ENCODE measurements around the gene SLC25A12. TPM values are rescaled to one million over a fixed set of nuclear protein-coding genes. Genes with fewer than 3 reads are reported as not detected.

Gene SLC25A12
- total and polyA plus RNA-seq, 9 donors, result 15.6 to 34.1 (median 21.6) TPM

DNA sequence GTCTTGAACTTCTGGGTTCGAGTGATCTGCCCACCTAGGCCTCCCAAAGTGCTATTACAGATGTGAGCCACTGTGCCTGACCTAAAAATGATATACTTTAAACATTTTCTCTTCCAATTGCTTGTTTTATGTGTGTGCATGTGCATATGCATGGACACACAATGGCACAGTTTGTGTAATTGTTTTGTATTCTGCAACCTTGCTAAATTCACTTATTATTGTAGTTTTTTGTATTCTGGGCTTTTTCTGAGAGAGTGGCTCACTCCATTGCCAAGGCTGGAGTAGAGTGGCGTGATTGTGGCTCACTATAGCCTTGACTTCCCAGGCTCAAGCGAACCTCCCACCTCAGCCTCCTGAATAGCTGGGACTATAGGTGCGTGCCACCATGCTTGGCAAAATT is 36.3 kb upstream of the SLC25A12 start:
- no peak for TF ChIP-seq POLR2A (IDR thresholded peaks at IDR 0.05)
- TF ChIP-seq, protein P1, sequence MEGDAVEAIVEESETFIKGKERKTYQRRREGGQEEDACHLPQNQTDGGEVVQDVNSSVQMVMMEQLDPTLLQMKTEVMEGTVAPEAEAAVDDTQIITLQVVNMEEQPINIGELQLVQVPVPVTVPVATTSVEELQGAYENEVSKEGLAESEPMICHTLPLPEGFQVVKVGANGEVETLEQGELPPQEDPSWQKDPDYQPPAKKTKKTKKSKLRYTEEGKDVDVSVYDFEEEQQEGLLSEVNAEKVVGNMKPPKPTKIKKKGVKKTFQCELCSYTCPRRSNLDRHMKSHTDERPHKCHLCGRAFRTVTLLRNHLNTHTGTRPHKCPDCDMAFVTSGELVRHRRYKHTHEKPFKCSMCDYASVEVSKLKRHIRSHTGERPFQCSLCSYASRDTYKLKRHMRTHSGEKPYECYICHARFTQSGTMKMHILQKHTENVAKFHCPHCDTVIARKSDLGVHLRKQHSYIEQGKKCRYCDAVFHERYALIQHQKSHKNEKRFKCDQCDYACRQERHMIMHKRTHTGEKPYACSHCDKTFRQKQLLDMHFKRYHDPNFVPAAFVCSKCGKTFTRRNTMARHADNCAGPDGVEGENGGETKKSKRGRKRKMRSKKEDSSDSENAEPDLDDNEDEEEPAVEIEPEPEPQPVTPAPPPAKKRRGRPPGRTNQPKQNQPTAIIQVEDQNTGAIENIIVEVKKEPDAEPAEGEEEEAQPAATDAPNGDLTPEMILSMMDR (IDR thresholded peaks at IDR 0.05), result no peak
- TF ChIP-seq EP300 (IDR thresholded peaks at IDR 0.05), result no peak
- DNase-seq, result no peak
- intact Hi-C loops (cut with DNase I), result loop anchor here in 1 of 4 donors (5.0 kb wide), 1 partner anchor 98 kb away; no protein-coding TSS in a partner anchor
- Histone ChIP-seq H3K27me3 (no peaks in the 10 kb centered on the region), H3K9me3 (no peaks in the 10 kb centered on the region), H3K36me3 (no peaks in the 10 kb centered on the region), H3K27ac (no peak overlapping the region), H3K4me1 (ENCODE audit: insufficient read depth) (no peaks in the 10 kb centered on the region), H3K4me3 (no peak overlapping the region)
- 97 to 99% (median 97%) methylated on average over 4 of the region's 4 CpGs for WGBS, 3 donors

DNA sequence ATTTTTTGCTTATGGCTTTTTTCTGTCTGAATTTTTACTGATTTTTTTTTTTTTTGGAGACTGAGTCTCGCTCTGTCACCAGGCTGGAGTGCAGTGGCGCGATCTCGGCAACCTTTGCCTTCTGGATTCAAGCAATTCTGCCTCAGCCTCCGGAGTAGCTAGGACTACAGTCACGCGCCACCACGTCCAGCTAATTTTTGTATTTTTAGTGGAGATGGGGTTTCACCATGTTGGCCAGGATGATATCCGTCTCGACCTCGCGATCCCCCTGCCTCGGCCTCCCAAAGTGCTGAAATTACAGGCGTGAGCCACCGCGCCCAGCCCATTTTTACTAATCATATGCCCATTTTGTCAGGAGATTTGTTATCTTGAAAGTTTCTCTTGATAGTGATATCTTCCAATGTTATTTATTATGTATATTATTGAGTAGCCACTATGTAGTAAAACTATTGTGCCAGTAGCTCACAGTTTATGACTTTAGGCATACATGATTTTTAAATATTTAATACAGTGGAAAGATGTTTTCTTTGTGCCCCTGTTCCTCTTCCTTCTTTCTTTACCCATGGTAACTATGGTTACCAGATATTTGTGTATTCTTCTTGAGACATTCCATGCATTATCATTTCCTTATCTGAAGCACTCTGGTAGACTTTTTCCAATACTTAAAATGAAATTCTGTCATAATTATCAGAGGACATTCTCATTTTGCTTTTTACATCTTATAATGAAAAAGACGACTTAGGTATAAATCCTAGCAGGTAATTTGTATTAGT is 30.3 kb upstream of the SLC25A12 start:
- Histone ChIP-seq H3K4me1 (ENCODE audit: insufficient read depth) (peaks cover 7% of the 10 kb centered on the region), H3K27me3 (no peaks in the 10 kb centered on the region), H3K27ac (no peak overlapping the region), H3K36me3 (no peaks in the 10 kb centered on the region), H3K9me3 (no peaks in the 10 kb centered on the region), H3K4me3 (no peak overlapping the region)
- TF ChIP-seq, protein P1 (IDR thresholded peaks at IDR 0.05), result no peak
- TF ChIP-seq EP300 (IDR thresholded peaks at IDR 0.05), result no peak
- TF ChIP-seq POLR2A (IDR thresholded peaks at IDR 0.05), result no peak
- intact Hi-C loops (cut with DNase I), result loop anchor here in 2 of 4 donors (10.0 kb wide), 1 partner anchor 160 kb away; the partner anchor contains the start of gene DLX1 (in 2 of the 2)
- WGBS, 3 donors, result 92 to 94% (median 94%) methylated on average over 17 of the region's 17 CpGs
- DNase-seq, result peak in 2 of 5 donors; percentile 20 to 23

DNA sequence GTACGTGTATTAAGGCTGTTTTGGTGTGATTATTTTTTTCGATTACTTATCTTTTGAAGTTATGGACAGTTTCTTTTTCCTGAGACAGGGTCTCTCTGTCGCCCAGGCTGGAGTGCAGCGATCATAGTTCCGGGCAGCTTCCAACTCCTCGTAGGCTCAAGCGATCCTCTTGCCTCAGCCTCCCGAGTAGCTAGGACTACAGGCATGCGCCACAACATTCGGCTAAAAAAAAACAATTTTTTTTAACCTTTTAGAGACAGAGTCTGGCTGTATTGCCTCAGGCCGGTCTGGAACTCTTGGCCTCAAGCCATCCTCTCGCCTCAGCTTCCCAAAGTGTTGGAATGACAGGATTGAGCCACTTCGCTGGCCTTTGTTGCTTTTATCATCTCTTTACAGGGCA is 29.2 kb upstream of the SLC25A12 start:
- WGBS, 3 donors, result 8 to 17% (median 13%) methylated on average over 13 of the region's 13 CpGs
- H3K27ac ChIP-seq, result peak overlapping the region in 1 of 2 donors; percentile 91
- H3K4me1 ChIP-seq (ENCODE audit: insufficient read depth), result peaks cover 7% of the 10 kb centered on the region
- H3K4me3 ChIP-seq, result peak overlapping the region; percentile 89
- no peaks in the 10 kb centered on the region for H3K36me3 ChIP-seq
- DNase-seq, result peak in 4 of 5 donors; percentile 31 to 41 (median 40)
- TF ChIP-seq EP300 (IDR thresholded peaks at IDR 0.05) (no peak), POLR2A (IDR thresholded peaks at IDR 0.05) (no peak)
- TF ChIP-seq, protein P1 (IDR thresholded peaks at IDR 0.05), result no peak
- intact Hi-C loops (cut with DNase I), result loop anchor here in 2 of 4 donors (10.0 kb wide), 1 partner anchor 162 kb away; the partner anchor contains the start of gene DLX1 (in 2 of the 2)
- no peaks in the 10 kb centered on the region for H3K9me3 ChIP-seq
- H3K27me3 ChIP-seq, result no peaks in the 10 kb centered on the region

DNA sequence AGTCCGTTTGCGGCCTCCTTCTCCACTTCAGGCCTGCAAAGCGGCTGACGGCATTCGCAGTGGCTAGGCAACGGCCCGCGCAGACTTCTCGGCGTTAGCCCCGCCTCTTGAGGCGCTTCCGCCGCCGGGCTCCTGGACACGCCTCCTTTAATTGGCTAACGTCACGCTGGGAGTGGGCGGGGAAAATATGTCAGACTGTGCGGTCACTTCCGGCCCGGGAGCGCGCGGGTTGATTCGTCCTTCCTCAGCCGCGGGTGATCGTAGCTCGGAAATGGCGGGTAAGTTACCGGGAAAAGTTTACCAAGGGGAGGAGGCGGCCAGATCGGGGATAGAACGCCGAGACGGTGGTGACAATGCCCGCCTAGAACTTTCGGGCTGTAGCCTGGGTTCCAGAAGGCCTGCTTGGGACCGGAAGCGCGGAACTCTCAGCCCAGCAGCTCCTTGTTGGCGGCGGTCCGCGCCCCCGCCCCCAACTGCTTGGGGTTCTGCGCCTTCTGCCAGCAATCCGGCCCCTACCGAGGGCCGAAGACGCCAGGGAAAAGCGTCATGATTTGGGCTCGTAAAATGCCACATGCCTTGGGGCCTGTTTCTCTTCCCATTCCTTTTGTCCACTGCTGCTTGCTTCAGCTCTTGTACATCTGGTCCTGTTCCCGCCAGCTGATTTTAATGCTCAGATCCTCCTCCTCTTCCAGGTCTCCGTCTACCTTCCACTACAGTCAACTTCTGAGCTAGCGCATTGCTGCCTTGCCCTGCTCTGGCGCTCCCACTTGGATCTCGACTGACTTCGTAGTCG is 28.4 kb upstream of the SLC25A12 start, which contains the start of gene HAT1:
Gene HAT1, plus strand, starts transcription at position 232 of the 793 bp plus-strand sequence. Its CDS starts 40 bp downstream, at position 272.
- intact Hi-C loops (cut with DNase I), result loop anchor here in 2 of 4 donors (10.0 kb wide), 1 partner anchor 162 kb away; the partner anchor contains the start of gene DLX1 (in 2 of the 2)
- DNase-seq, result peak; percentile 97 to 99 (median 98)
- WGBS, 3 donors, result 0 to 1% (median 0%) methylated on average over 50 to 61 of the region's 61 CpGs

More for the DNA sequence above, 28.4 kb upstream of the SLC25A12 start, which contains the start of gene HAT1:
- no peaks in the 10 kb centered on the region for H3K9me3 ChIP-seq
- H3K36me3 ChIP-seq, result no peaks in the 10 kb centered on the region
- H3K4me3 ChIP-seq, result peak within 1 kb of the TSS; percentile 89
- peak within 1 kb of the TSS; percentile 82 to 91 for H3K27ac ChIP-seq
- H3K27me3 ChIP-seq, result no peaks in the 10 kb centered on the region
- TF ChIP-seq EP300 (IDR thresholded peaks at IDR 0.05) (peak; percentile 34), POLR2A (IDR thresholded peaks at IDR 0.05) (peak; percentile 75)
- TF ChIP-seq, protein P1 (IDR thresholded peaks at IDR 0.05), result no peak
- peaks cover 7% of the 10 kb centered on the region for H3K4me1 ChIP-seq (ENCODE audit: insufficient read depth)

All from ovary (tissue), 9 donors.